GM23338 (cell line): ENCODE results near the gene LDLRAD3. TPM values are rescaled to one million over a fixed set of nuclear protein-coding genes. Genes with fewer than 3 reads are reported as not detected.
A peak's percentile ranks its signal among the peaks of the same experiment; 100 is the strongest.

ENCODE experiments used
- ATAC-seq: fragments of 200-7000 bp; cut with Tn5 transposase; 3 replicates; pipeline ENCODE4 v1.9.1; 2020
- DNase-seq: peaks from one replicate; pipeline ENCODE4 v3.0.0-alpha.2; 2015; ENCODE audit warnings: low spot score
- H2AFZ ChIP-seq: fragments of 200-600 bp; sonication (generic); 2 replicates; pipeline ENCODE4 v1.8.0; 2016; ENCODE audit warnings: antibody characterized with exemption, mild to moderate bottlenecking, moderate library complexity
- H3F3A ChIP-seq: fragments of 200-600 bp; sonication (generic); replicated peaks from 2 replicates; pipeline ENCODE4 v1.8.0; 2017; ENCODE audit warnings: antibody characterized with exemption, mixed run types, low read depth
- H3K27ac ChIP-seq: fragments of 200-600 bp; sonication (generic); 2 replicates; pipeline ENCODE4 v1.6.1; 2016; ENCODE audit warnings: low read depth
- H3K27me3 ChIP-seq: fragments of 200-600 bp; sonication (generic); 2 replicates; pipeline ENCODE4 v1.8.0; 2016; ENCODE audit warnings: mild to moderate bottlenecking, mixed run types, moderate library complexity; ENCODE audit not compliant: insufficient read depth
- H3K36me3 ChIP-seq: fragments of 200-600 bp; sonication (generic); 2 replicates; pipeline ENCODE4 v1.8.0; 2016; ENCODE audit warnings: mild to moderate bottlenecking; ENCODE audit not compliant: insufficient read depth
- H3K4me1 ChIP-seq: fragments of 200-600 bp; sonication (generic); 2 replicates; pipeline ENCODE4 v1.8.0; 2016; ENCODE audit warnings: mild to moderate bottlenecking, moderate library complexity; ENCODE audit not compliant: insufficient read depth
- H3K4me2 ChIP-seq: fragments of 200-600 bp; sonication (generic); 2 replicates; pipeline ENCODE4 v1.7.1; 2017; ENCODE audit warnings: mixed run types
- H3K4me3 ChIP-seq: fragments of 200-600 bp; sonication (generic); 2 replicates; pipeline ENCODE4 v1.6.1; 2016; ENCODE audit warnings: mixed run types
- H3K79me2 ChIP-seq: fragments of 200-600 bp; sonication (generic); replicated peaks from 2 replicates; pipeline ENCODE4 v1.8.0; 2017; ENCODE audit warnings: mild to moderate bottlenecking; ENCODE audit not compliant: insufficient read depth
- H3K9me2 ChIP-seq: fragments of 200-600 bp; sonication (generic); 2 replicates; pipeline ENCODE4 v1.8.0; 2017; ENCODE audit not compliant: insufficient read depth
- H4K20me1 ChIP-seq: fragments of 200-600 bp; sonication (generic); replicated peaks from 2 replicates; pipeline ENCODE4 v1.8.0; 2017; ENCODE audit warnings: mild to moderate bottlenecking; ENCODE audit not compliant: insufficient read depth
- H3K27ac Mint-ChIP-seq: 2 replicates; pipeline ENCODE4 v1.8.0; 2020; ENCODE audit warnings: inconsistent platforms, mild to moderate bottlenecking, moderate library complexity, mixed read lengths
- H3K27me3 Mint-ChIP-seq: 3 replicates; pipeline ENCODE4 v1.8.0; 2022; ENCODE audit warnings: low read depth, mild to moderate bottlenecking, moderate library complexity, mixed read lengths, inconsistent platforms; ENCODE audit not compliant: insufficient read depth, poor library complexity
- H3K36me3 Mint-ChIP-seq: 3 replicates; pipeline ENCODE4 v1.8.0; 2021; ENCODE audit warnings: low read depth, mild to moderate bottlenecking, inconsistent platforms, moderate library complexity, mixed read lengths
- H3K4me1 Mint-ChIP-seq: 3 replicates; pipeline ENCODE4 v1.8.0; 2020; ENCODE audit warnings: mild to moderate bottlenecking, inconsistent platforms, mixed read lengths
- H3K4me3 Mint-ChIP-seq: 3 replicates; pipeline ENCODE4 v1.8.0; 2021; ENCODE audit warnings: moderate library complexity, mild to moderate bottlenecking, inconsistent platforms, mixed read lengths
- H3K9me3 Mint-ChIP-seq: 3 replicates; pipeline ENCODE4 v1.8.0; 2020; ENCODE audit warnings: moderate library complexity, mild to moderate bottlenecking, inconsistent platforms, mixed read lengths
- EZH2phosphoT487 ChIP-seq: fragments of 200-600 bp; sonication (generic); IDR thresholded peaks from one replicate; pipeline ENCODE4 v1.8.1; 2018; ENCODE audit warnings: antibody characterized with exemption; ENCODE audit not compliant: unreplicated experiment
- JUNB ChIP-seq: IDR thresholded peaks from one replicate; pipeline ENCODE4 v1.6.1; 2016; ENCODE audit warnings: antibody characterized with exemption; ENCODE audit not compliant: unreplicated experiment
- NANOG ChIP-seq: IDR thresholded peaks from 2 replicates; pipeline ENCODE4 v1.6.1; 2016; ENCODE audit warnings: antibody characterized with exemption, borderline replicate concordance
- POLR2AphosphoS5 ChIP-seq: IDR thresholded peaks from 2 replicates; pipeline ENCODE4 v1.6.1; 2016; ENCODE audit warnings: antibody characterized with exemption, low read depth
- STAT1 ChIP-seq: IDR thresholded peaks from one replicate; pipeline ENCODE4 v1.6.1; 2016; ENCODE audit warnings: antibody characterized with exemption; ENCODE audit not compliant: unreplicated experiment
- ZNF114 ChIP-seq: fragments of 250-450 bp; sonication (Bioruptor Pico); IDR thresholded peaks from 2 replicates; pipeline ENCODE4 v1.5.0; 2020; ENCODE audit warnings: mild to moderate bottlenecking, moderate library complexity
- ZNF462 ChIP-seq: fragments of 250-450 bp; sonication (Bioruptor Pico); IDR thresholded peaks from 2 replicates; pipeline ENCODE4 v1.5.0; 2020; ENCODE audit warnings: mild to moderate bottlenecking, moderate library complexity
- polyA plus RNA-seq: library from polyadenylated mRNA; unstranded; fragments of >200 nt; fragmentation: Nextera tagmentation; extraction: Ambion mirVana; gene quantifications from 2 replicates; pipeline ENCODE4 v1.2.1, GENCODE V29; 2016
- total RNA-seq: library from RNA; depleted of rRNA; stranded (reverse); fragments of >200 nt; shearing (Covaris generic); gene quantifications from 2 replicates; pipeline ENCODE4 v1.2.3, GENCODE V29; 2014

LDLRAD3 gene
- total and polyA plus RNA-seq, 2 experiments from 2014 or later: 8.5 to 19.4 TPM

- Histone ChIP-seq H3K27ac (peak overlapping the region; percentile 84), H3K79me2 (peaks cover 6% of the 10 kb centered on the region; the same call in 1 of the 2 replicates), H3K9me2 (no peaks in the 10 kb centered on the region), H3K36me3 (peaks cover under 1% of the 10 kb centered on the region; the same call in 1 of the 2 replicates), H3F3A (peaks cover 3% of the 10 kb centered on the region; the same call in 1 of the 2 replicates), H4K20me1 (no peaks in the 10 kb centered on the region), H3K4me1 (peaks cover 39% of the 10 kb centered on the region), H3K4me2 (peak overlapping the region; percentile 56), H3K27me3 (no peaks in the 10 kb centered on the region), H3K4me3 (peak overlapping the region; percentile 5; the same call in 1 of the 2 replicates), H2AFZ (no peak overlapping the region)
- peak overlapping the region; percentile 14; the same call in 2 of the 3 replicates for H3K4me3 Mint-ChIP-seq
- peaks cover 31% of the 10 kb centered on the region for H3K36me3 Mint-ChIP-seq
- DNase-seq (peak; percentile 66), ATAC-seq (peak; percentile 75)
- peak overlapping the region; percentile 60 for H3K27ac Mint-ChIP-seq
- TF ChIP-seq NANOG (peak; percentile 45; the same call in 1 of the 2 replicates), STAT1 (no peak), ZNF462 (CRISPR knock-in tag) (peak; percentile 44; the same call in 1 of the 2 replicates), EZH2phosphoT487 (no peak)
- H3K9me3 Mint-ChIP-seq: peaks cover 15% of the 10 kb centered on the region
- H3K27me3 Mint-ChIP-seq: no peaks in the 10 kb centered on the region
- peaks cover 52% of the 10 kb centered on the region for H3K4me1 Mint-ChIP-seq
These were observed 126.5 kb downstream of the LDLRAD3 start for GRCh38 chr11:36070213-36070953.

GRCh38 chr11:36070954-36071330, 127.1 kb downstream of the LDLRAD3 start:
- Histone ChIP-seq H3K9me2 (no peaks in the 10 kb centered on the region), H3K4me1 (peaks cover 39% of the 10 kb centered on the region), H3K36me3 (peaks cover 5% of the 10 kb centered on the region; the same call in 1 of the 2 replicates), H3K4me2 (peak overlapping the region; percentile 56), H3K79me2 (peaks cover 11% of the 10 kb centered on the region; the same call in 1 of the 2 replicates), H3K27me3 (no peaks in the 10 kb centered on the region), H3K27ac (peak overlapping the region; percentile 84), H2AFZ (no peak overlapping the region), H3K4me3 (no peak overlapping the region), H3F3A (peaks cover 3% of the 10 kb centered on the region; the same call in 1 of the 2 replicates), H4K20me1 (no peaks in the 10 kb centered on the region)
- Mint-ChIP-seq H3K4me3 (peak overlapping the region; percentile 0; the same call in 1 of the 3 replicates), H3K27ac (peak overlapping the region; percentile 7; the same call in 1 of the 2 replicates), H3K27me3 (no peaks in the 10 kb centered on the region), H3K9me3 (peaks cover 20% of the 10 kb centered on the region), H3K4me1 (peaks cover 52% of the 10 kb centered on the region), H3K36me3 (peaks cover 34% of the 10 kb centered on the region)
- ATAC-seq: no peak
- peak; percentile 12 for DNase-seq
- TF ChIP-seq POLR2AphosphoS5: no peak
- TF ChIP-seq EZH2phosphoT487: no peak
- no peak for TF ChIP-seq JUNB
- no peak for TF ChIP-seq ZNF114 (CRISPR knock-in tag)
